Glutamatergic neuron (in vitro differentiated cells): ENCODE data around the gene PATE3. TPM values are rescaled to one million over a fixed set of nuclear protein-coding genes. Genes with fewer than 3 reads are reported as not detected.

ENCODE experiments used
- DNase-seq: peaks from one replicate; pipeline ENCODE4 v3.0.0; 2022
- H3K27ac Mint-ChIP-seq: one replicate; pipeline ENCODE4 v1.8.0; 2020; ENCODE audit warnings: mild to moderate bottlenecking, mixed read lengths, inconsistent platforms; ENCODE audit not compliant: unreplicated experiment
- H3K27me3 Mint-ChIP-seq: one replicate; pipeline ENCODE4 v1.8.0; 2020; ENCODE audit warnings: mild to moderate bottlenecking, moderate library complexity, mixed read lengths, inconsistent platforms; ENCODE audit not compliant: unreplicated experiment
- H3K36me3 Mint-ChIP-seq: one replicate; pipeline ENCODE4 v1.8.0; 2020; ENCODE audit warnings: mild to moderate bottlenecking, mixed read lengths, inconsistent platforms; ENCODE audit not compliant: unreplicated experiment
- H3K4me1 Mint-ChIP-seq: one replicate; pipeline ENCODE4 v1.8.0; 2020; ENCODE audit warnings: mild to moderate bottlenecking, low read depth, mixed read lengths, inconsistent platforms; ENCODE audit not compliant: unreplicated experiment
- H3K4me3 Mint-ChIP-seq: one replicate; pipeline ENCODE4 v1.8.0; 2020; ENCODE audit warnings: mild to moderate bottlenecking, mixed read lengths, inconsistent platforms; ENCODE audit not compliant: unreplicated experiment
- H3K9me3 Mint-ChIP-seq: one replicate; pipeline ENCODE4 v1.8.0; 2020; ENCODE audit warnings: mild to moderate bottlenecking, moderate library complexity, mixed read lengths, inconsistent platforms; ENCODE audit not compliant: unreplicated experiment
- CTCF ChIP-seq: fragments of 200-600 bp; sonication (generic); IDR thresholded peaks from one replicate; pipeline ENCODE4 v1.5.0; 2021; ENCODE audit not compliant: partially characterized antibody, unreplicated experiment
- total RNA-seq: library from RNA; stranded (reverse); fragmentation: NEBNext Ultra II Directional; extraction: Animal tissue kit (Norgen Biotek cat#: 25700); gene quantifications from one replicate; pipeline ENCODE4 v1.2.1, GENCODE V29; 2021; ENCODE audit not compliant: unreplicated experiment

PATE3 gene
- total RNA-seq, 1 donor from 2014 or later: not detected

- no peaks in the 10 kb centered on the region for H3K9me3 Mint-ChIP-seq
- no peak overlapping the region for H3K4me3 Mint-ChIP-seq
- DNase-seq: no peak
- peaks cover 5% of the 10 kb centered on the region for H3K27me3 Mint-ChIP-seq
- peaks cover 4% of the 10 kb centered on the region for H3K36me3 Mint-ChIP-seq
- no peaks in the 10 kb centered on the region for H3K4me1 Mint-ChIP-seq
- H3K27ac Mint-ChIP-seq: no peak overlapping the region
- TF ChIP-seq CTCF: no peak
These were observed 31.9 kb upstream of the PATE3 start for GRCh38 chr11:125756050-125756449.

DNA sequence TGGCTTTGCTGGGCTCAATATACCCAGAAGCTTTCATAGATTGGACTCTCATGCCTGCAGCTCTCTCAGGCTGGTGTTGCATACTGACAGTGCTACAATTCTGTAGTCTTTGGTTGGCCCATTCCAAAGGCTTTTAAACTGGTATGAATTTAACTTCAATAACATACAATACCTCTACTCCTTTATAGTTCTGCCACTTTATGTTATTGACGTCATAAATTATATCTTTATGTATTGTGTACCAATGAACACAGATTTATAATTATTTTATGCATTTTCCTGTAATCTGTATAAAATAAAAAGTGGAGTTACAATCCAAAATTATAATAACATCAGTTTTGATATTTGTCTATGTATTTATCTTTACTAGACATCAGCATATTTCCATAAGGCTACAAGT, 25.5 kb upstream of the PATE3 start:
- no peak for DNase-seq
- no peak overlapping the region for H3K27ac Mint-ChIP-seq
- peaks cover 4% of the 10 kb centered on the region for H3K36me3 Mint-ChIP-seq
- no peak overlapping the region for H3K4me3 Mint-ChIP-seq
- H3K27me3 Mint-ChIP-seq: peaks cover 5% of the 10 kb centered on the region
- TF ChIP-seq CTCF: no peak
- H3K4me1 Mint-ChIP-seq: no peaks in the 10 kb centered on the region
- no peaks in the 10 kb centered on the region for H3K9me3 Mint-ChIP-seq

DNA sequence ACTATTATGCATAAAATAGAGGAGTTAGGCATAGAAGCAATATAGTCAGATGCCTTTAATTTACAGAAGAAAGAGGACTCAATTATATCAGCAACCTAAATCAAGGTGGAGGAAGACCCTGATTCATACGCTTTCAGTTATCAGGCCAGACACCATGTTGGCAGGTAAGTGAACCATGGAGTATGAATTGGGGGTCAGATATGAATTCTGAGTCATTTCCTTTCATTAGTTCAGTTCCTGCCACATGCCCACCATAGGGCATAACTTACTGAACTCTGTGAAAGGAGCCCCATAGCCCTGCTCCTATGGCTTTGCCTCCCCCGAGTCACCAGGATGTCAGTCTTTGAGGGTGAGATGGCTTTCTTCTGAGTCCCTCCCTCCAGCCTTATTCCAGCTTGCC, 24.4 kb upstream of the PATE3 start:
- Mint-ChIP-seq H3K27me3 (peaks cover 5% of the 10 kb centered on the region), H3K27ac (no peak overlapping the region), H3K9me3 (no peaks in the 10 kb centered on the region), H3K4me1 (no peaks in the 10 kb centered on the region), H3K36me3 (peaks cover 4% of the 10 kb centered on the region), H3K4me3 (no peak overlapping the region)
- DNase-seq: no peak
- no peak for TF ChIP-seq CTCF

DNA sequence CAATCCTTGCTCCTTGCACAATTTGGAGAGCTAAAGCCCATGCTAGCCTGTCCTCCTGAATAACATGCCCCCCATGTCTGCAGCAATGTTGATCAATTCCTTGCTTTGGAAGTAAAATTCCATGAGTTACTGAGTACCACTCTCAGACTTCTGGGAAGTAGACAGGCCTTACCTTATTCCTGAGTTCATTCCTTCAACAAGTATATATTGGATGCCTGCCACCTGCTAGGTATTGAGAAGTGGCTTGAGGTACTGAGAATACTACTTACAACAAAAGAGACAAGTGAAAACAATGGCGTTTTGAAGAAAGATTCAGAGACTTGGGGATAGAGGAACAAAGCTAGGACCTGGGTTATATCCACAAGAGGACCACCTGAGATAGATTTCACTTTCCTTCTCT, 21.7 kb upstream of the PATE3 start:
- H3K4me1 Mint-ChIP-seq: no peaks in the 10 kb centered on the region
- no peak overlapping the region for H3K27ac Mint-ChIP-seq
- no peak for TF ChIP-seq CTCF
- no peaks in the 10 kb centered on the region for H3K9me3 Mint-ChIP-seq
- H3K4me3 Mint-ChIP-seq: no peak overlapping the region
- no peaks in the 10 kb centered on the region for H3K36me3 Mint-ChIP-seq
- H3K27me3 Mint-ChIP-seq: no peaks in the 10 kb centered on the region
- no peak for DNase-seq

GRCh38 chr11:125768336-125769046, 19.4 kb upstream of the PATE3 start:
- no peaks in the 10 kb centered on the region for H3K4me1 Mint-ChIP-seq
- TF ChIP-seq CTCF: no peak
- H3K4me3 Mint-ChIP-seq: no peak overlapping the region
- no peak for DNase-seq
- H3K27ac Mint-ChIP-seq: no peak overlapping the region
- H3K27me3 Mint-ChIP-seq: no peaks in the 10 kb centered on the region
- no peaks in the 10 kb centered on the region for H3K9me3 Mint-ChIP-seq
- H3K36me3 Mint-ChIP-seq: no peaks in the 10 kb centered on the region
